ENCODE measurements around the gene E2F1.
"Not testable (repeated sequence)": the region's sequence is repeated elsewhere in the genome, so short reads cannot be mapped to it uniquely, and the experiment has no call there.

The E2F1 gene

DNA sequence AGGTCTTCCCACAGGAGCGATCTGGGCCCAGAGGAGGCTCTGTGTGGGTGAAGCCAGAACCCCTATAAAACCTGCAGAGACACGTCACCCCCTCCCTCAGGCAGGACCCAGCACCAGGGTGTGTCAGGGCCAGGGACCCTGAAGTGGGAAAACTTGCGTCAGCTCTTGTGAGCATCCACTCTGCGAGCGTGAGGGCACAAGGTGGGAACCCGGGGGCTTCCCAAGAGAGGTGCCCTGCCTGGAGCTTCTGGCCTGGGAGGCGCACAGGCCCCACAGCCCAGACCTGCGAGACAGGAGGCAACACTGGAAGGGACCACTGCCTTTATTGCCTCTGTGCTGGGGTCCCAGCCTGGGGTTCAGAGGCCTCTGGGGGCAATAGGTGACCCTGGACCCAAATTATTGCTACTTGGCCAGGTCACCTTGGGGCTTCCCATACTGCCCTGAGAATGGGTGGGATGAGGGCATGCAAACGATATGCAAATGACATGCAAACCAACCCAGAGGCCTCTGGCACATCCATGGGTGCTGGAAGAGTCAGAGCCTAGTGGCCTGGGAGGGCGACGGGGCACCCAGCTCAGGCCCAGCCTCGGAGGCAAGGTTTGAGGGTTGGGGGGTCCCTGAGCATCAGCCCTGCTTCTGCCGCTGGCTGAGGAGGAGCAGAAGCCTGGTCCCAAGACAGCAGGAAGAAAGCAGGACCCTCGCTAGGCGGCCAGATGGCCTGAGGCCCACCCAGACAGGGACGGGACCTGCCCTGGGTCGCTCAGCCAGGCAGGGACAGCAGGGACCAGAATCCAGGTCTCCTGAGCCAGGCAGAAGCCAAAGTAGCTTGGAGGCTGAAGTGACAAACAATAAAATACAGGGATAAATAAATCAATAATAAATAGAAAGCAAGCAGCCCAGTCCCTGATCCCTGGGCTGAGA, 29.1 kb downstream of the E2F1 start:
- DNase-seq = no peak

DNA sequence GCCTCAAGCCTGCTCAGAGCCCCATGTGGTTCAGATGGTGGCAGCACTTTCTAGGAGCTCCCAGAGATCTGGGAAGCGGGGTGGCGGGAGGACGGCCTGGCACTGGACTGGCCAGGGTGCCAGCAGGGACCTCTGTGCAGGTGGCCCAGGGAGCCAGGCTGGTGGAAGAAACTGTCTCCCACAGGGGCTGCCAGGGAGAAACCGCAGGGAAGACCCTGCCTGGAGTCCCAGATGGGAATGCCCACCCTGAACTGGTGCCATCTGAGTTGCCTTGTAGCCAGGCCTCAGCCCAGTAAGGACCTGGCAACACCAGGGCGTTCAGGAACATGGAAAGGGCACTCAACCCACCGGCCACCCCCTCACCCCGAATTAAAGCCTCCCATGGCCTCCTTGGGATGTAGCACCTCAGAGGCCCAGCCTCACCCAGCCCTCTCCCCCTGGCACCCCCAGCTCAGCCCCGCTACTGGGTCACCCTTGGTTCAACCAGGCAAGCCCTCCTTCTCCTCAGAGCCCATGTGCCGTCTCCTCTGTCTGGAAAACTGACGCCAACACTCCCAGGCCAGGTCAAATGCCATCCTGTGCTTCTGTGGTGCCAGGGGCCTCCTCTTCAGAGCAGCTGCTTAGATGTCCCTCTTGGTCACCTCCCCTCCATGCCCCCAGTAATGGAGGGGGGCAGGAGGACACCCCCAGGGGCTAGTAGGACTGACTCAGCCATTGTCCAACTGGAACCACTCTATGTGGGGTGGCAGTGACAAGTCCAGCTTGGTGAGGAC, 30.0 kb downstream of the E2F1 start:
- no peak for DNase-seq

DNA sequence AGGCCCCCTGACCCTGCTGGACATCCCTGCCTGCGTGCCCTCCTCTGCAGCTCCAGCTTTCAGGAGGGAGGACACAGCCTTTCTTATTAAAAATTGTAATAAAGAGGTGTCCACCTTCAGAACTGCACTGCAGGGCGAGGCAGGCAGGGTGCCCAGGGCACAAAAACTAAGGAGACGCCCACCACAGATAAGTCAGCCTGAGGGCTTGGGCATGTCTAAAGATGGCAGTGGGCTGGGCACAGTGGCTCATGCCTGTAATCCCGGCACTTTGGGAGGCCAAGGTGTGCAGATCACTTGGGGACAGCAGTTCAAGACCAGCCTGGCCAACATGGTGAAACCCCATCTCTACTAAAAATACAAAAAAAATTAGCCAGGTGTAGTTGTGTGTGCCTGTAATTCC, 31.0 kb downstream of the E2F1 start:
- DNase-seq = no peak

DNA sequence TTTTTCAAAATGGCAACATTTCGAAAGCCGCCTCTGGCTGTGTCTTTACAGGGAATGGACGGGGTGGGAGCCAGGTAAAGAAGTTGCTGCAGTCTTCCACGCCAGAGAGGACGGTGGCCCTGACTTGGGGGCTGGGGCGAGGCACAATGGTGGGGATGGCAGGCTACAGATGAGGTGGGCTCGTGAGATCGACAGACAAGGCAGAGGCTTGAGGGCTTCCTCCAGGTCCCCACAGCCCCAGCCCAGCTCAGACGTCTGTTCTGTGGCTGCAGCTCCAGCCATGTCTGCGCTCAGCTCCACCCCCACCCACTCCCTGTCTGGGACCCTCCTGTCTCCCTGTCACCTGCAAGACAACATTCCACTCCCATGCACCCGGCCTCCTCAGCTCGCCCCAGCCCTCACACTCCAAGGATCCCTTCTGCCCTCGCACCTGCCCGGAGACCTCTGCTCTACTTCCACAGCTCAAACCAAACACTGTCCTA, 31.5 kb downstream of the E2F1 start:
- no peak for DNase-seq

DNA sequence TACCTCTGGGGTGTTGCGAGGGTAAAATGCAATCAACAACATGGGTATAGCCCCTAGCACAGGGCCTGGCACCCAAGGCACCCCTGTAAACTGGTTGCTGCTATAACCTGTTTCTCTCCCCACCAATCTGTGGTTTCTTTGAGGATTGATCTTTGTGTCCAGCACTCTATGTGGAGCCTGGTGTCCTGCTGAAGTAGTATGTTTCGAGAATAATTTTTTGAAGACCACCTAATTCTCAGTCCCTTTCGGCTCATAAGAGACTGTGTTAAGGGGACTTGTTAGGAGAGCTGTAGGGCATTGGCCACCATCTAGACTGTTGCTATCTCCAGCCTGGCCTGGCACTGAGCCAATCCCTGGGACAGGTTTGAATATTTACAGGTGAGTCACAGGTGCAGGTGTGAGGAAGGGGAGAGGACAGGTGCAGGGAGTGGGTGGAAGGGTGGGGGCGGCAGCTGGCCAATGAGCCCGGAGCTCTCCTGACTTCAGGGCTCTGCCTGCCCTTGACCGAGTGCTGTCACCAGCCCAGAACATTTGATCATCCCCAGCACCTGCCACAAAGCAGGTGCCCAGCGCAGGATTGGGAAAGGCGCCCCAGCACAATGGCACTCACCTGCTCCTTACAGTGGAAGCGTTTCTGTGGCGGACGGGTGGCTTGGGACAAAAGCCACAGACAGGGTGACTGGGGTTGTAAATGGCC, 32.1 kb downstream of the E2F1 start:
- peak in 1 of 2 experiments; percentile 18 for DNase-seq

DNA sequence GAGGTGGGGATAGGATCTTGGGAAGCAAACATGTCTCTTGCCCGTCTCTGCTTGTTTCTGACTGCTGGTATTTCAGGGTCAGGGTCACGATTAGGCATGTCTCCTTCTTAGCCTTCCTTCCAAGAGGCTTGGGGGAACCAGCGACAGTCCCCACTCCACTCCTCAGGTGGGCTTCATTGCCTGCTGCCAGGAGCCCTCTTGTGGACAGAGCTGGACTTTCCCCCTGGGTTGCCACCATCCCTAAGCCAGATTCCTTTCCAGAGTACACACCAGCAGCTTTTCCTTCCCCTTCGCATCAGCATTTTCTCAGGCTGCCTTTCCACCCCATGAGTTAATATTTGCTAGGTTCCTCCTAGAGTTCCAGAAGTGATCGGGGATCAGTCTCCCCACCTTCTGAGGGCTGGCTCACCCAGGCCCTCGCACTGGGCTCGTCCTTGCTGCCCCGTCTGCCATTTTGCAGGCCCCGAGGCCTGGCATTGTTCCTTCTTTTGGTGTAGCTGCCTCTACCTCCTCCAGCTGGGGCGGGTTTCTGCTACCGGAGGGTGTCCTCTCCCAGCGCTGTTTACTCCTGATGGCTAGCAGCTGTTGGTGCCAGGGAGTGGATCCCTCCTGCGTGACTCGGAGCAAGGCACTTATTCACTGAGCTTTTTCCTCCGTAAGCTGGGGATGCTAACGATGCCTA, 32.8 kb downstream of the E2F1 start:
- DNase-seq = peak; percentile 35 to 61

DNA sequence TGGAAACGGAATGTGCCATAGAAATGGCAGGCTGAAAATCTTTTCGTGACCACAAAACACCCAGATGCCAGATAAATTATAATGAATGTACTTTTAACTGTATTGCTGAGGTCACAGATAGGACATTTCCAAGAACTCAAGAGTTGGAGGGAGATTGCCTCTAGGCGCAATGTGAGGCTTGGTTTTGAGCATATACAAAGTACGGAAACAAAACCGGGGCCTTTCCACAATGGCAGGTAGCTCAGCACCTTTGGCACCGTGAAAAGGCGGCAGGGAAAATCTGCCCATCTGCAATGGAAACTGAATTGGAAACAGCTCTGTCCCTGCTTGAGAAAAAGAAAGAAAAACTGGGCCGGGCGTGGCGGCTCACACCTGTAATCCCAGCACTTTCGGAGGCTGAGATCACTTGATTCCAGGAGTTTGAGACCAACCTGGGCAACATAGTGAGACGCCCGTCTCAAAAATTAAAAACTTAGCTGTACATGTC, 34.6 kb downstream of the E2F1 start:
- DNase-seq = no peak

DNA sequence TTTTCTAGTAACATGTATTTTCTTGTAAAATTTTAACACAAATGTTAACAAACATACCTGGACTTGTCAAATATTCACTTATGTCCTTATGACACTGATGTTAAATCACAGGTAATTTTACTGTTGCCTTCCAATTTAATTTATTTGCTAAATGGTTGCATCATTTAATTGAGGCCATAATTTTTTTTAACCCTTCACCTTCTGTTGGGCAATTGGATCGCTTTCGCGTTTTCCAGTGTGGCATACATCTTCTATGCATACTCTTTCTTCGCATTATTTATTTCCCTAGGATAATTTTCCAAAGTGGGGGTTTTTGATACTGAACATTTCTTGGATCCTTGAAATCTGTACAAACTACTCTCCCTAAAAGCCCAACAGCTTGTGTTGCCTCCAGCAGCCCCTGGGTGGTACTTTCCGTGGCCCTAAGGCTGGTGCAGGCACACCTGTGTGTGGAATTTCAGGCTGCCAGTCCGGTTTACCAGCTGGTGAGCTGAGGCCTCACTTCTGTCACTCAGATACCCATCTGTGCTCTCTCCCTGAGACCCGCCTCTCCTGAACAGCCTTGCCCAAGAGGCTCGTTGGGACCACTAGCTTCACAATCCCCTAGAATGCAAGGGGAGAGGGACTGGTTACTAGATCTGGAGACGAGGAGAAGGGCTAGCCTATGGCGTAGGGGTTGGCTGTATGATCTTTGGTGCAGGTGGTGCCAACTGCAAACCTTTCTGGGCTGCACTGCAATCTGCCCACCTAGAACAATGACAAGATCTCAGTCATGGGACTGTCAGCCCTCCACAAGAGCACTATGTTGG, 35.2 kb downstream of the E2F1 start:
- peak in 1 of 2 experiments; percentile 52 for DNase-seq

DNA sequence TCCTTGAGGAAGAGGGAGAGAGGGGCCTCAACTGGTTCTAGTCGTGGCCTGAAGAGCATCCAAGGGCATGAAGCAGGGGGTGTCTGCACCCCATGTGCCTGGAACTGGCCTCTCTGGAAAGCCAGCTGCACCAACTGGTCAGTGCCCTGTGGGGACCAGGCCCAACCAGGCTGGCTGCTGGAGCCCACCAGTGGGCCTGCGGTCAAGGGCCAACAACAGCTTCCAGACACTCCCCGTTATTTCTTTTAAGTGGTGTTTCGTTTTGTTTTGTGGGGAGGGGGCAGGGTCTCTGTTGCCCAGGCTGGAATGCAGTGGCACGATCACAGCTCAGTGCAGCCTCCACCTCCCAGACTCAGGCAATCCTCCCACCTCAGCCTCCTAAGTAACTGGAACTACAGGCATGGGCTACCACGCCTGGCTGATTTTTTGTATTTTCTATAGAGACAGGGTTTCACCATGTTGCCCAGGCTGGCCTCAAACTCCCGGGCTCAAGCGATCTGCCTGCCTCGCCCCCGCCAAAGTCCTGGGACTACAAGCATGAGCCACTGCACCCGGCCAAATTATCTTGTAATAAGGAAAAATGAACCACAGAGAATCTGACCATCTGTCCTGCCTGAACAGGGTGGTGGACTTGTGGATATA, 36.0 kb downstream of the E2F1 start:
- peak in 1 of 2 experiments; percentile 67 for DNase-seq

DNA sequence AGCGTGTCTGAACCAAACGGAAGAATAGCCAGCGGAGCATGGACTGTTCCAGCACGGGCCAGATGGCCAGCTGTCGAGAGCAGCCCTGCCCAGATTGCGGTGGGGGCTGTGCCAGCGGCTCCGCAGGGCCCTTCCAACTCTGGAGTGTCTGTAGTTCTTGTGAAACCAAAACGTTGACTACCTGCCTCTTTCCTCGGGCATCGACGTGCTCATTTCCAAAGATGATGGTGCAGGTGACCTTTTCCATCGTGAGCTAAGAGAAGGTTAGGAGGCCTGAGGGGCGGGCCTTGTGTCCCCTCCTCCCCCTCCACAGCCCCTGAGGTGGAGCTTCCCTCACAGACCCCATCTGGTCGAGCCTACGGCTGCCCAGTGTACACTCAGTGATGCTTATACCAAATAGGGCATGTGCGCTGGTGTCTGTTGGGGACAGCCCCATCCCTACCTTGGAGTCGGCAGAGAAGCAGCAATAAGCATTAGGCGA, 36.9 kb downstream of the E2F1 start:
- peak; percentile 69 to 90 for DNase-seq

DNA sequence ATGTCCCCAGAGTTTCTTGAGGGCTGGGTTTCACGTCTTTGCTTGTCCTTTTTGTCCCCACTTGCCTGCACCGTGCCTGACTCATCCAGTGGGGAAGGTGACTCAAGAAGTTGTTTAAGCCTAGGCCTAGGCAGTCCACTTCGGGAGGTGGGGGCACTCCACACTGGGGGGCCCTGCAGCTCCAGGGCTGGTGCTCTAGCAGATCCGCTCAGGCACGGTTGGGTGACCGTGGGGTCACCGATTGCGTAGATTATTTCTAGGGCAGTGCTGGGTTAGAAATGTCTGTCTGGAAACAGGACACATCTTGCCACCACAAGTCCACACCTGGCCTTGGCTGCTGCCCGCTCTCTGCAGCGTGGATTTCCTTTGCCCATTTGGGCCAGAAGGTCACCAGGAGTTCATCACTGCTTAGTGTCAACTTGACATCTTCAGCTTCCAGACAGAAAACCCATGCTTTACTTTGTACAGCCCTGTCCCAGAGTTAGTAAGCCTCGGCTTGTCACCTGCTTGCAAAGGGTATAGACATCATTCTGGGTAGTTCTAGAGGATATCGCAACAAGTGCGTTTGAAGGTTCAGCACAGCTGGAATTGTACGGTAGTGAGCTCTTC, 37.7 kb downstream of the E2F1 start:
- DNase-seq = peak in 1 of 2 experiments; percentile 33

DNA sequence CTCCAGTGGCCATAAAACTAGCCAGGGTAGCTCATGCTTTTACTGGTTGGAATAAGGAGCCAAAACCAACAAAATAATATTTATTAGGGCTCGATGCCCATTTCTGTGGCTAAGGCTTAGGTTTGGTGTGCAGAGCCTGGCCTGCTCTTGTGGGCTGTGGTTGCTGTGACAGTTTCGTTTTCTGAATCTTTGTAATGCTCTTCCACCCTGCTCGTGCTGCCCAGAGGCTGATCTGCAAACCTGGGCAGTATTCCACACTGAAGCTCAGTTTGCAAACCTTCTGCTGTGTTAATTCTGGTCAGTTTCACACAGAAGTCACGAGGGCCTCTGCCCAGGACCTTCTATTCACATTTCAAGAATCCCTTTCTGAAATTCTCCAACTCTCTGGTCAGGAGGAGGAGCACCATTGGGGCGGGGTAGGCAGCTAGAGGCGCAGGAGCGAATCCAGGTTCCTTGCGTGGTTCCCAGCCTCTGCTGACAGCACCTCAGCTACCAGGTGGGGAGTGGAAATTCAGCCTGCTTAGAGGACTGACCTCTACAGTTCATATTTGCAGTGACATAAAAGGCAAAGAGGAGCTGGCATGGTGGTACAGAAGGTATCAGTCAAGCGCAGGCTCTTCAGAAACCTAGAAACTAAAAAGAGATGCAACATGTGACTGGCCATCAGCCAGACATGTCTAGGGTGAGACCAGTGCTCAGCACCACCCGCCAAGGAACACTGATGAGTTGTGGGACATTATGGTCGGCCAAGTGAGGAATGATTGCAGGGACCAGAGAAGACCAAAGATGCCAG, 38.4 kb downstream of the E2F1 start:
- peak in 1 of 2 experiments; percentile 48 for DNase-seq

DNA sequence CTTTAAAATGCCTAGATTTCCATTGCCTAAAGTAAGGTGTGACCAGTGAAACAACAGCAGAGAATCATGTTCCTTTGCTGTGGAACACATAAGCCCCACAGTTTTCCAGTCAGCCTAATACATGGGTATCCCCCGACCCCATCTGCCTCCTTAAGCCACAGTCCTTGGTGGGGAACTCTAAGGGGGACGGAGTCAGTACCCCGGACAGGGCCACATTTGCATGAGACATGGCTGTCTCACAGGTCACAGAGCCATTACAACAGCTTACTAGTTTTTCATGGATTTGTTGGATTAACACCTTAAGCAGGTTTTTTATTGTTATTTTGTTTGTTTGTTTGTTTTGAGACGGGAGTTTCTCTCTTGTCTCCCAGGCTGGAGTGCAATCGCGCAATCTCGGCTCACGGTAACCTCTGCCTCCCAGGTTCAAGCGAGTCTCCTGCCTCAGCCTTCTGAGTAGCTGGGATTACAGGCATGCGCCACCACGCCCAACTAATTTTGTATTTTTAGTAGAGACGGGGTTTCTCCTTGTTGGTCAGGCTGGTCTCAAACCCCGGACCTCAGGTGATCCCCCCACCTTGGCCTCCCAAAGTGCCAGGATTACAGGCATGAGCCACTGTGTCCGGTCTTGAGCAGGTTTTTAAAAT, 39.1 kb downstream of the E2F1 start:
- DNase-seq = not testable (repeated sequence)

DNA sequence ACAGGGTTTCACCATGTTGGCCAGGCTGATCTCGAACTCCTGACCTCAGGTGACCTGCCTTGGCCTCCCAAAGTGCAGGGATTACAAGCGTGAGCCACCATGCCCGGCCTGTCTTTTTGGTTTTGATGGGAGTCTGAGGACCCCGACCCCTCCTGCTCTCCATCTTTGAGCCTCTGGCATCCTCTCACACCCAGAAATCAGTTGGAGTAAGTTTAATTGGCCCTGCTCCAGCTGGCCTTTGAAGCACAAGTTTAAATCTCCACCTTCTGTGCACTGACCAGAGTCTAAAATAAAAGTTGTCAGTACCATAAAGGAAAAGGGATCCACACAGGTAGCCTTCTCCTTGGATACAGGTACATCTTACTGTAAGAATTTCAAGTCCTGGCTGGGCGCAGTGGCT, 40.0 kb downstream of the E2F1 start:
- peak in 1 of 2 experiments; percentile 15 for DNase-seq

DNA sequence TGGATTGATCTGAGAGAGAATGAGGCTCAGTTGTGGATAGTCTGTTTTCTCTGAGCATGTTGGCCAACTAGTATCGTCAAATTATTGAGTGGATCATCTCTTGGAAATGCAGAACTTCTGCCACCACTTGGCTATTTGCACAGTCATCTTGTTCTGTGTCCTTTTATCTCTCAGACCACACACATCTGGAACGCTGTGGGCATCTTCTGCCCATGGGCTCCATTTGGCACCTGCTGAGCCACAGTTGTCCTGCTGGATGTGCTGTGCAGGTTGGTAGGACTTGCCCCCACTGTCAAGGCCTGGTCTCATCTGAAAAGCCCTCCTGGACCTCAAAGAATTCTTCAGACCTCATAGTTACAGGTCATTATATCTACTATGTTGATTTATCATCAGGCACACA, 40.8 kb downstream of the E2F1 start:
- DNase-seq = no peak

DNA sequence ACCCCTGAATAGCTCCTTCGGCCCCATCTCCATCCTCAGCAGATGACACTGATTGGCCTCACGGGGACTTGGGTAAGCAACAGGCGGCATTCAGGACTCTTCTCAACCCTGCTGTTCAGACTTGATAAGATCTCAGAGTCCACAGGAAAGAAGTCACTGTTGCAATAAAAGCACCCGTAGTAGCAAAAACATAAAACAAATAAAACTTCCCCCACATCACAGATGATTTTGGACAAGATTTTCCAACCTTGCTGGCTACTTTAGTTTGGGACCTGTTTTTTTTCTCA, 41.2 kb downstream of the E2F1 start:
- DNase-seq = no peak

DNA sequence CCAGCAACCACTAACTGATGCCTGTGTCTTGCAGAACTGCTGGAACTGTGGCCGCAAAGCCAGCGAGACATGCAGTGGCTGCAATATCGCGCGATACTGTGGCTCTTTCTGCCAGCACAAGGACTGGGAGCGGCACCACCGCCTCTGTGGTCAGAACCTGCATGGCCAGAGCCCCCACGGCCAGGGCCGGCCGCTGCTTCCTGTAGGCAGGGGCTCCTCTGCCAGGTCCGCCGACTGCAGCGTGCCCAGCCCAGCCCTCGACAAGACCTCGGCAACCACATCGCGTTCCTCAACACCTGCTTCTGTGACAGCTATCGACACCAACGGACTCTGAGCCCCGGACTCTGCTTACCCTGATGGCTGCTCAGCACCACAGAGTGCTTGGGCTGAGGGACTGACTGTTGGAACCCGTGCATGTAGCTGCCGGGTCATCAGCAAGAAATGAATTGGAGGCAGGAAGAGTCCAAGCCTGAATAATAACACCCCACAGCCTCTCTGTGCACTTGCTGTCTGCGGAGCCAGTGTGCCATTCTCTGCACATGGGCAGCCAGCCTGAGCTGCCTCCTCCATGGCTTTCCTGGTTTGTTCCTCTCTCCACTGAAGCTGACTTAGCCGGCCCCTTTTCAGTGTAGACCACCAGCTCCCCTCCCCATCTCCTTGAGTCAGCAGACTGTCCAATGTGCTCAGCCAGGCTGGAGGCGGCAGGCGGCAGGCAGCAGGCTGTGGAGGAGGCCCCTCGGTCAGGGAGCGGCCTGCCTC, 41.7 kb downstream of the E2F1 start:
- DNase-seq = no peak

DNA sequence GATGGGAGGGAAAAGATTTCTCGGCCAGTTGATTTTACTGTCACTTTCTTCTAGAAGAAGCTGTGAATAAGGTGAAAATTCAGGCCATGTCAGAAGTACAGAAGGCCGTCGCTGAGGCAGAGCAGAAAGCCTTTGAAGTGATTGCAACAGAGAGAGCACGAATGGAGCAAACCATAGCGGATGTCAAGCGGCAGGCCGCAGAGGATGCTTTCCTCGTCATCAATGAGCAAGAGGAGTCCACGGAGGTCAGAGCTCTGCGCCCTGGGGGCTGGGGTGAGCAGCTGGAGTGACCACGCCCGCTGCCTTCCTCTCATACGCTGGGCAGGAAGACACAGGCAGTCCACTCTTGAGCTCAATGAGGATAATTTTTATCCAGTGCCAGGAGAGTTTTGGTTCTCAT, 45.9 kb downstream of the E2F1 start:
- DNase-seq = no peak
